ENCODE measurements around the gene ADAMTS17.

DNA sequence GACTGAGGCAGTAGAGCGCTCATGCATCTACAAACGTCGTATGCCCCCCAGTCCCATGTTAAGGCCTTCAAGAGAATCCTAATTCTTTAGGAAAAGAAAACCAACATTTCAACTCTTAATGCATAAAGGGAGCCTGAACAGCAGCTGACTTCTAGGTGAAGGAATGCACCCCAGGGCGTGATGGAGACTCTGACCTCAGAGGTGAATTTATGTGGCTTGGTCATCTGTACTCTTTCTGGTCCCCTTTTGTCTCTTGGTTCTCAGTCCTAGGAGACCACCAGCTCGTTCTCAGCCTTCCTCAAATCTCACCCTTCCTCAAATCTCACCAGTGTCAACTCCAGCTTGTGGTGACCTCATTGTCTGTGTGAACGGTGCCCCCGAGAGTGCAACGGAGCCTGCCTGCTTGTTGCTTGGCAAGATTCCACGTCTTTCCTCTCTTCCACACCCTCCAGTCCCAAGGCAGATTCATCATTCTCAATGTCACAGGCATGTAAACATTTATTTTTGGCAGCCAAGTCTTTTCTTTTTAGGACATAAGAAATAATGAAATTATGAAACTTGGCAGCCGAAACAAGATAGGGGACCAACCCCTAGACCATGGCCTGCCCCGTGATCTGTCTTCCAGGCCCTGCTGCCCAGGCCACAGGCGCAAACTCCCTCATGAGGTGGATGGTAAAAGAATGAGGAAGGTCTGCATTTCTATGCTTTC lies 166.2 kb downstream of the ADAMTS17 start:
- TF ChIP-seq, protein P1, sequence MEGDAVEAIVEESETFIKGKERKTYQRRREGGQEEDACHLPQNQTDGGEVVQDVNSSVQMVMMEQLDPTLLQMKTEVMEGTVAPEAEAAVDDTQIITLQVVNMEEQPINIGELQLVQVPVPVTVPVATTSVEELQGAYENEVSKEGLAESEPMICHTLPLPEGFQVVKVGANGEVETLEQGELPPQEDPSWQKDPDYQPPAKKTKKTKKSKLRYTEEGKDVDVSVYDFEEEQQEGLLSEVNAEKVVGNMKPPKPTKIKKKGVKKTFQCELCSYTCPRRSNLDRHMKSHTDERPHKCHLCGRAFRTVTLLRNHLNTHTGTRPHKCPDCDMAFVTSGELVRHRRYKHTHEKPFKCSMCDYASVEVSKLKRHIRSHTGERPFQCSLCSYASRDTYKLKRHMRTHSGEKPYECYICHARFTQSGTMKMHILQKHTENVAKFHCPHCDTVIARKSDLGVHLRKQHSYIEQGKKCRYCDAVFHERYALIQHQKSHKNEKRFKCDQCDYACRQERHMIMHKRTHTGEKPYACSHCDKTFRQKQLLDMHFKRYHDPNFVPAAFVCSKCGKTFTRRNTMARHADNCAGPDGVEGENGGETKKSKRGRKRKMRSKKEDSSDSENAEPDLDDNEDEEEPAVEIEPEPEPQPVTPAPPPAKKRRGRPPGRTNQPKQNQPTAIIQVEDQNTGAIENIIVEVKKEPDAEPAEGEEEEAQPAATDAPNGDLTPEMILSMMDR (IDR thresholded peaks at IDR 0.05) = no peak
- TF ChIP-seq POLR2A (IDR thresholded peaks at IDR 0.05) = no peak

Data from testis (tissue), 2 donors.